8988T (cell line): Measurements from ENCODE around the gene PDE3B.
"Not testable (repeated sequence)": the region's sequence is repeated elsewhere in the genome, so short reads cannot be mapped to it uniquely, and the experiment has no call there.

Experiments
- DNase-seq: peaks from one replicate; pipeline ENCODE4 v3.0.0; 2011

Gene PDE3B

DNA sequence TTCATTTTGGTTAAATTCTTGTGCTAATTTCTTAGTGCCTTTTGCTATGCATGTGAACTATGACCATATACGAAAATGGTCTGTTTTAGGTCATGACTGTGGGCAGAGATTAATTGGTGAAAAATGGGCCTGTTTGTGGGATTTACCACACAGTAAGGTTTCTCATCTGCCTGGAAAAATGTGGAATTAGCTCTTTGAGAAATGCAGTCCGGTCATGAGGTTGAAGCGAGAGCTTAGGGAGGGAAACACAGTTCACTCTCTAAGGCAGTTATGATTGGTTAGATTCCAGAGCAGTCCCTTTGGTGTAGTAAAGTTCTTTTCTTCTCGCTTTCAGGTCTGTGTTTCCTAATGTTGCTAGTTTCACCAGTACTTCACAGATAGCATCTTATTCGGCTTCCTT is 1.2 kb upstream of the PDE3B start:
- DNase-seq = no peak

DNA sequence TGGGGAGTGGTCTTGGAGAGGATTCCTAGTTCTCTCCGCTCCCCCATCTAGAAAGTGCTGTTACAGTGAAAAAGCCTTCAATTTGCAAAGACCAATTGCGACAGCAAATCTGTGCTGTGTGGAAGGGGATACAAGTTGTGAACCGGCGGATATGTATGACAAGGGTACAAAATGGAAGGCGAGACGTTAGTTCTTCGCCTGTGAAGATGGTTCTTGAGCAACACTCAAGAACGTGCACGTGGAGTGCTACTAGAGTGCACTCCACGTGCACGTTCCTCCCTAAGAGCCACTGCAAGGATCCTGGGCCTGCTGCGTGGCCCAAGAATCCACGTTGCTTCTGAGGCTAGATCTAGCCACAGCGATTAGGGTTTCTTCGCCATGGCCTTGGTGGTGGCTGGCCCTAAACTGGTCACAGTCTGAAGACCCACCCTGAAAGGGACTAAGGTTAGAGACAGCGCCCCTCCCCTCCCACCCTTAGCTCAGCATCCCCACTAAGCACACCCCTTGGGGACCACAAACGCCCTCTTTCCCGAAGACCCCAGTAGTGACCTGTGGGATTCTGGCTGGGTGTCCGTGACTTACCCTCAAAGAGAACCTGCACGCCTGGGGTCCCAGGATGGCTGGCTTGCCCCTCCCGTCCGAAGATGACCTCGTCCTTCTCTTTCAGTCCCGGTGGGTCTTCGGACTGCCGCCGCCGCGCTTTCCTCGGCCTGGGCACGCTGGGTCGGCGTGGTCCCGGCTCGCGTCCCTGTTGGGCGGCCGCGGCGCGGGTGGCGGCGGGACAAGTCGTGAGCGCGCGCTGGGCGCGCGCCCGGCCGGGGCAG is 519 bp upstream of the PDE3B start:
- no peak for DNase-seq

DNA sequence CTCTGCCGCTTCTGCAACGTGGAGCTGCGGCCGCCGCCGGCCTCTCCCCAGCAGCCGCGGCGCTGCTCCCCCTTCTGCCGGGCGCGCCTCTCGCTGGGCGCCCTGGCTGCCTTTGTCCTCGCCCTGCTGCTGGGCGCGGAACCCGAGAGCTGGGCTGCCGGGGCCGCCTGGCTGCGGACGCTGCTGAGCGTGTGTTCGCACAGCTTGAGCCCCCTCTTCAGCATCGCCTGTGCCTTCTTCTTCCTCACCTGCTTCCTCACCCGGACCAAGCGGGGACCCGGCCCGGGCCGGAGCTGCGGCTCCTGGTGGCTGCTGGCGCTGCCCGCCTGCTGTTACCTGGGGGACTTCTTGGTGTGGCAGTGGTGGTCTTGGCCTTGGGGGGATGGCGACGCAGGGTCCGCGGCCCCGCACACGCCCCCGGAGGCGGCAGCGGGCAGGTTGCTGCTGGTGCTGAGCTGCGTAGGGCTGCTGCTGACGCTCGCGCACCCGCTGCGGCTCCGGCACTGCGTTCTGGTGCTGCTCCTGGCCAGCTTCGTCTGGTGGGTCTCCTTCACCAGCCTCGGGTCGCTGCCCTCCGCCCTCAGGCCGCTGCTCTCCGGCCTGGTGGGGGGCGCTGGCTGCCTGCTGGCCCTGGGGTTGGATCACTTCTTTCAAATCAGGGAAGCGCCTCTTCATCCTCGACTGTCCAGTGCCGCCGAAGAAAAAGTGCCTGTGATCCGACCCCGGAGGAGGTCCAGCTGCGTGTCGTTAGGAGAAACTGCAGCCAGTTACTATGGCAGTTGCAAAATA is 816 bp downstream of the PDE3B start:
- DNase-seq = no peak

DNA sequence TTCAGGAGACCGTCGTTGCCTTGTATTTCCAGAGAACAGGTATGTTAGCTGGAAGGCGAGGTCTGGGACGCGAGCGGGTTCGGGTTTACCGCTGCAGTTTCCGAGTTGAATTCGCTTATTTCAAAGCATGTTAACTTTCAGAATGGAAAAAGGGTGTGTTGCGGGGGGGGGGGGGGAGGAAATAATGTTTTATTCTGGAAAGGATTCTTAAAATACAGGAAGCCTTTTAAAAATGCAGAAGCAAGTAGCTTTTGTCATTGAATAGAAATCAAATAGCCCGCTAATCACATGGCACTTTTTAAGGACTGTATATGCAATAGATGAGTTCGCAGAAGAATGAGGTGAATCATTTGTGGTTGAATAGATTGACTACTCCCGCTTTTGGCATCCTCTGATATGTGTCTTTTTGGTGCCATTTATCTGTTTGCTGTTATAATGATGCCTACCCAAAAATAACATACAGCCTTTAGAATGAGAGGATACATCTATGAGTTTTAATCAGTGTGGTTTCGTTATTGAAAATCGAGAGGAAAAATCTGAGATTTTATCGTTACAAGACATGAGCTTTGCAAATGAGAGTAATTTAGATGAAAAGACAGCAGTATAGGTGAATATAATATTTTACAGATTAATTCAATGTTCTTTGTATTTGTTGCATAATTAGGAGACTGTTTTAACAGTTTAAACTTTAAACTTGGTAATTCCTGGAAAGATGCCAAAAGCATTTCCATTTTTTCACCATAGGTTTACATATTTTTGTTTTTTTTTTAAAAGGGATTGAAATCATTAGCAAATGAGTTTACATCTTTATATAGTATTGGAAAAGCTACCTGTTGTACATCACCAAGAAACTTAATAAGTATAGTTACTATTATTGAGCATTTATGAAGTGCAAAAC is 1.7 kb downstream of the PDE3B start:
- DNase-seq = no peak

DNA sequence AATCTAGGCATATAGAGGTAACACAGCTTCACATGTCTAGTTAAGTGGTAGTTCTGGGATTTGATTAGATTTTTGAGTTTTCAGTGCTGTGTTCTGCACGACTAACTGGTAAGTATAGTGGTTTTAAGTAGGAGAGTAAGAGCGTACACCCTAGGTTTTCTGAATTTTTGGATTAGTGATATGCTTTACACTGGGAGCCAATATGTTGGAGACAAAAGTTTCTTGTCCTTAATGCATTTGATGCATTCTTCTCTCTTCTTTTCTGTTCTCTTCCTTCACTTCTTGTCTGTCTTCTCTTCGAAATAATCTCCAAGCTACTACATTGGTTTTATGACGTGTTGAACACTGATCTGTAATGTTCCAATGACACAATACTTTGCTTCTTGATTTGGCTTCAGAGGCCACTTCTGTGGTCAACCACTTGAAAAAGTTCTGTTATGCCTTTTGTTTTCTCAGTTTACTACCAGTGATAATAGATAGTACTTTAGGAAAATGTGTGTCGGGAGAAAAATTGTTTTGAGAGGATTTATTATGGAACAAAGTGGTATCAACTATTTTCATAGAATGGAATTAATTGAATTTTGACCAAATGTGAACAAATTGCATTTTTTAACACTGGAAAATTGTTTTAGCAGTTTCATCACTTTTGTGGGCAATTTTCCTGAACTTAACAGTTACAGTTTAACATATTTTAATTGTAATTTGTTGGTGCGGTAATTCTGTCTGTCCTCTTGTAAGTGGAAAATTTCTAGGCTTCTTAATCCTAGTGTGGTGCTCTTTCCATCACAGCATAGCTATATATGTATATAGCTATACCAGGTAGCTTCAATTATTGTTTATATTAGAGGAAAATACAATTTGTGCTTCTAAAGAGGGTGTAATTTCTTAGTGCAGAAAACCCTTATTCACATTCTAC is 2.6 kb downstream of the PDE3B start:
- DNase-seq = no peak

DNA sequence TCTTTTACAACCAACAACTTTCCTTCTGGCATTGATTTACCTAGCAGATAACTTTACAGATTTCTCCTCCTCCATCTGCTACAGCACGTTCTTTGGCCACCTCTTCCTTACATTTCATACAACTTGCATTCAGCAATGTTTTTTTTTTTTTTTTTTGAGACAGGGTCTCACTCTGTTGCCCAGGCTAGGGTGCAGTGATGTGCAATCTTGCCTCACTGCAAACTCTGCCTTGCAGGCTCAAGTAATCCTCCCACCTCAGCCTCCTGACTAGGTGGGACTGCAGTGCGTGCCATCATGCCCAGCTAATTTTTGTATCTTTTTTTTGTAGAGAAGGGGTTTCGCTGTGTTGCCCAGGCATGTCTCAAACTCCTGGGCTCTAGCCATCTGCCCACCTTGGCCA is 6.5 kb downstream of the PDE3B start:
- no peak for DNase-seq

DNA sequence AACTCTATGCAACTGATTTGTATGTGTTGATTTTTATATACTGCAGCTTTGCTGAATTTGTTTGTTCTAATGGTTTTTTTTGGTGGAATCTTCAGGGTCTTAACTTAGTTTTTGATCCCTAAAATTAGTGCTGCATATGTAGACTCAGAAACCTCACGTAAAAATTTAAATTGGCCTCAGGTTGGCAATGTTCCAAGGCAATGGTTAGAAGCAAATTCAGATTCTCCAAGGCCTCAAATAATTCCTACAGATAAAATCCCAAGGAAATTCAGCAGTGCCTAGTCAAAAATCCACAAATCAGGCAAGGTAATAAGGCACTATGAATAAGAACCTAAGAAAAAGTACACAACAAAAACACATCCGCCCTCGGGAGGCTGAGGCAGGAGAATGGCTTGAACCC is 9.5 kb downstream of the PDE3B start:
- DNase-seq = no peak

DNA sequence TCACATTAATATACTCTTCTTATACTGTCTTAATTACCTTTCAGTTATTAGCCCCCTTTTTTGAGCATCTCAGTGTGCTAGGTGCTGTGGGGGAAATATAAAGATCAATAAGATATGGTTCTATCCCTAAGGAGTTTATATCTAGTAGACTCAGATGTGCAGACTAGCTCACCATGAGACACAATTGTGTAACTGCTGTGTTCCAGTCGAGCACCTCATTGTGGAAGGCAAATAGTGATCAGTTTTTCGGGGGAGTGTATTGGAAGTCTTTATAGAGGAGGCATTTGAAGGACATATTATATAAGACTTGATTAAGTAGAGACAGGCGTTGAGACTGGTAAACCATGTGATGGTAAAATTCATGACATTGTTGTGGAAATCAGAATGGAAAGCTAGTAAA is 11.8 kb downstream of the PDE3B start:
- DNase-seq = no peak

DNA sequence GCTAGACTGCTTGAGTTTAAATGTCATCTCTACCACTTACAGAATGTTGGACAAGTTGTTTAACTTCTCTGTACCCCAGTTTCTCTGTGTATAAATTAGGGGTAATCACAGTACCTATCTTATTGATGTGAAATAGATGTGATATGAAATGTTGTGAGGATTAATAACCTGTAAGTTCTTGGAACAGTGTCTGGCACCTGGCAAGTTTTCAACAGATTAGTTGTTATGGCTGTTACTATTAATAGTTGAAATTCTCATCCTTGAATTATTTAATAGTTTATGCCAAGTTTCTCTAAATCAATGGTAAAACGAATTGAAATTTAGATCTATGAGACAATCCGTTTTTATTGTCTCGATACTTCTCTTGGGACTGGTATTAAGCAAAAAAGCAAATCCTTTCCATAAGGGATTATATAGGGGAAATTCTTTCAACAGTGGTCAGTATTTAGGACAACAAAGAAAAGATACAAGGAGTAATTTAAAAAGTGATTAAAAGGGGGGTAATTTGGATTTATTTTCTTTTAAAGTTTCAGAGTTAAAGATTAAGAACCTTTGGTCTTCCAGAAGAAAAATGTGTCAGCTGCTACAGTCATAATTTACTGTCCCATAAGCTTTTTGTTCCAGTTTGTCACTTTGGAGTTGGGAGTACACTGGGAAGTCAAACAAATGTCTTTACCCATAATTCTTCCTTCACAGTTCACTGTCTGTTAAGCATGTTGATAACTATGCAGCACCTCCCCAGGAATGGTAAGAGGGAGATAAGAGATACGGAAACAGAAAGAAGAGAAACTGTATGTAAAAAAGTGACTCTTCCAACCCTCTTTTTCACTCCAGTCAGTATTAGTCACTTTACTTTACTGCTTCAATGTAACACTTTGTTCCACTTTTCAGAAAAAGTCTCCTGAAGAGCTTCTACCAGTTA is 13.2 kb downstream of the PDE3B start:
- no peak for DNase-seq

DNA sequence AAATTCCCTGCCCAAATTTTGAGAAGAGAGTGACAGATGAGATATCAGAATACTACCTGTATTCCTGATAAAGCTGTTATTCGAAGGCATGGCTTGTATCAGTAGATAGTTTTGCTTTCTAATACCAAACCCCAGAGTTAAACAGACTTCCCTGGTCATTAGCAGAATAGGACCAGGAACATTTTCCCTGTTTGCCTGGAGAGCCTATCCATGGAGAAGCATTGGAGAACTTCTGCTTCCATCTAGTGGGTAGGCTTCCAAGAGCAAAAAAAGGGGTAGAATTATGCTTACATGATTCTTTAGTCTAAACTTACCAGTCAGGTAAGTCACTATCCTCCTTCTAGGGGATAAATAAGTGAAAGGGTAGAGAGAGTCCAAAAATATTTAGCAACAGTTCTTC is 14.2 kb downstream of the PDE3B start:
- no peak for DNase-seq

DNA sequence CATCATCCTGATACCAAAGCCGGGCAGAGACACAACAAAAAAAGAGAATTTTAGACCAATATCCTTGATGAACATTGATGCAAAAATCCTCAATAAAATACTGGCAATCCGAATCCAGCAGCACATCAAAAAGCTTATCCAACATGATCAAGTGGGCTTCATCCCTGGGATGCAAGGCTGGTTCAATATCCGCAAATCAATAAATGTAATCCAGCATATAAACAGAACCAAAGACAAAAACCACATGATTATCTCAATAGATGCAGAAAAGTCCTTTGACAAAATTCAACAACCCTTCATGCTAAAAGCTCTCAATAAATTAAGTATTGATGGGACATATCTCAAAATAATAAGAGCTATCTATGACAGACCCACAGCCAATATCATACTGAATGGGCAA is 21.3 kb downstream of the PDE3B start:
- DNase-seq = not testable (repeated sequence)

DNA sequence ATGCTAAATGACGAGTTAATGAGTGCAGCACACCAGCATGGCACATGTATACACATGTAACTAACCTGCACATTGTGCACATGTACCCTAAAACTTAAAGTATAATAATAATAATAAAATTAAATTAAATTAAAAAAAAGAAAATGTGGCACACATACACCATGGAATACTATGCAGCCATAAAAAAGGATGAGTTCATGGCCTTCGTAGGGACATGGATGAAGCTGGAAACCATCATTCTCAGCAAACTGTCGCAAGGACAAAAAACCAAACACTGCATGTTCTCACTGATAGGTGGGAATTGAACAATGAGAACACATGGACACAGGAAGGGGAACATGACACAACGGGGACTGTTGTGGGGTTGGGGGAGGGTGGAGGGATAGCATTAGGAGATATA is 23.7 kb downstream of the PDE3B start:
- DNase-seq = not testable (repeated sequence)

DNA sequence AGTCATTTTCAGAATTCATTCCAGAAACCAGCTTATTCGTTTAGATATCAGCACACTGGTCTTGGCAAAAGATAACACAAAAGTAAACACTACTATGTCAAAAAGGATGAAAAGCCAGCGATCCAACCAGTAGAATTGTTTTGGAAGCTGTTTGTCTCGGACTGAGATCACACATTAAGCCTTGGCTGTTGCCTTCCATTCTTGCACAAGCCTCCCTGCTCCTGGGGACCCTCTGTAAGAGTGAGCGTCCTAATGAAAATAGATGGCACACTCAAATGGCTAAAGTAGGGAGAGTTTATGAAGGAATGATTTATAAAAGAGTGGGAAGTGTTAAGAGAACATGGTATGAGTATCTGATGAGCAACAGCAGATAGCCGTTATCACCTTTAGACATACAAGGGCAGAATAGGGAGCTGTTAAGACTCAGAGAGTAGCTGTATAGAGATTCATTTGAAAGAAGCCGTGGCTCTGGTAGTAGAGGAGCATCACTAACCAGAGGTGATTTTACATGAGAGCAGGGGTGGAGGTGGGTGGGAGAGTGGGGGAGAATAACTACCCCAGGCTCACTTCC is 25.2 kb downstream of the PDE3B start:
- no peak for DNase-seq

DNA sequence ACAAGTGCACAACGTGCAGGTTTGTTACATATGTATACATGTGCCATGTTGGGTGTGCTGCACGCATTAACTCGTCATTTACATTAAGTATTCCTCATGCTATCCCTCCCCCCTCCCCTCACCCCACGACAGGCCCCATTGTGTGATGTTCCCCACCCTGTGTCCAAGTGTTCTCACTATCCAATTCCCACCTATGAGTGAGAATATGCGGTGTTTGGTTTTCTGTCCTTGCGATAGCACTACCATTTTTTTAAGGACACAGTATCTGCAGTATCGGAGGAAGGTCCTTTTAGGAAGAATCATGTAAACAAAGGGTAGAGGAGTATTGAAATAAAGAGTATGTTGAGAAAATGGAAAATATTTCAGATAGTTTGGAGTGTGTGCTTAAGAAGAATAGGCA is 25.9 kb downstream of the PDE3B start:
- DNase-seq = no peak

DNA sequence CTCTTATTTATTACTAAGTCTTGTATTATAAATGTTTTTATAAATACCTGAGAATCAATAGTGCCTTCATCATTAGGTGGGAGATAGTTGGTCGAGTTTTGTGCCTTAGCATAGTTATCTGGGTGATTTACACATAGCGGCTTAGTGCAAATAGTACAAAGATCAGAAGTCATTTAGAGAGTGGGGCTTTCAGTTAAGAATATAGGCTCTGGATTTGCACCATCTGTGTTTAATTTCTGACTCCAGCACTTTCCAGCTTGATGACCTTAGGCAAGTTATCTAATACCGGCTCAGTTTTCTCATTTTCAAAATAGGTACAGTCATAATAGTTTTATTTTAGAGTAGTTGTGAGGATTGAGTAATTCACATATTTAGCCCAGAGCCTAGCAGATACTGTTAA is 26.4 kb downstream of the PDE3B start:
- no peak for DNase-seq

DNA sequence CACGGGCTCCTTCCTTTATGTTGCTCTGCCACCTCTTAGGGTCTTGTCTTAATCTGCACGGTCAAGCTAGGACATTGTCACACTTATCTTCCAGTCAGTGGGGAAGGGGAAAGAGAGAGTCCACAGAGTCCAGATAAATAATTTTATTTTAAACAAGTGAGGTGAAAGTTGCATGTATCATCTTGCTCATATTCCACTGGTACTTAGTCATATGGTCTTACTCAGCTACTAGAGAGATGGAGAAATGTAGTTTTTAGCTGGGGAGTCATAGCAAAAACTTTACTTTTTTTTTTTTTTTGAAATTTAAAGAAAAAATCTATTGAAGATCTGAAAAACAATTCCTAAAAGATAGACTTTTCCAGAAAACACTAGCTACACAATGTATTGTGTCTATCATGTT is 29.0 kb downstream of the PDE3B start:
- DNase-seq = no peak

DNA sequence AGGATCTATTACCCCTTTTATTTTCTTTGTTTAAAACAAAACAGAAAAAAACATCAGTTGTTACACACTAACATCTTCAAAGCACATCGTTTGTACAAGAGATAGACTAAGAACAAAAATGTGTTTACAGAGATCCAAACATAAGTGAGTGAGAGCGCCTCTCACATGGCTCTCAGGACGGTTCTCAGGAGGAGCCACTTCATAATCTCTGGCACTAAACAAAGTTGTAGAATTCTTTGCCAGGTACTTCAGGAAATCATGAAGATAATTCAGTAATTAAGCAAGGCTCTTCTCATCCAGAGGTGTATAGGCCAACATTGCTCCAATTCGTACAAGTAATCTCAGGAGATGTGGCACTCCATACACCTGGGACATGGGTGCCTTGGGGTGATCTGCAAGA is 29.8 kb downstream of the PDE3B start:
- no peak for DNase-seq

DNA sequence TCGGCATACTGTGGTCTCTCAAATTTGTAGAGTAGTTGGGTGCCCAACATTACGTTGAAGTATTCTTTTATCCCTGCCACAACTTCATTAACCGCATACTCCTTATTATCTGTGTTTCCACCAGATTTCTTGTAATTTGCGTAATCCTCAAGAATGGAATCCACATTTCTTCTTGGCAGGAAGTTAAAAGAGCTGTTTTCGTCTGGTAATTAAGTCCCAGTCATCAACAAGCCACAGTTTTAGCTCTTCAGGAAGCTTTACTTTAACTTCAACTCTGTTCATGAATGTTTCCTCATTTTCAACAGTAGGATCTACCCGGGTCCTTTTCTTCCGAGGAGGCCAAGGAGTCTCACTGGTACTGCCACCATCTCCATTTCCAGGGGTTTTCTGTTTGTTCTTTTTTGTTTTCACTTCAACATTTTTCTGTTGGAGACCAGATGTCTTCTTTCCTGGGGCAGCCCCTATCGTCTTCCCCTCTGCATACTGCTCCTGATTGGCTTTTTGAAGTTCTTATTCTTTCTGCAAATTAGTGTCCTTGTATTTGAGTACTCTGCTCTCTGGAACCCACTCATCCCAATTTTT is 30.3 kb downstream of the PDE3B start:
- DNase-seq = no peak

DNA sequence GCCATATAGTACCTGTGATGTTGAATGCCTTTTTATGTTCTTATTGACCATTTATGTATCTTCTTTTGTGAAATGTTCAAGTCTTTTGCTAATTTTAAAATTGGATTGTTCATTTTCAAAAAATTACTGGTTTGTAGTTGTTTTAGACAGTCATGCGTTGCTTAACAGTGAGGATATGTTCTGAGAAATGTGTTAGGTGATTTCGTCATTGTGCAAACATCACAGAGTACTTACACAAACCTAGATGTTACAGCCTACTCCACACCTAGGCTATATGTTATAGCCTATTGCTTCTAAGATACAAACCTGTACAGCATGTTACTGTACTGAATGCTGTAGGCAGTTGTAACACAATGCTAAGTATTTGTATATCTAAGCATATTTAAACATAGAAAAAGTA is 32.5 kb downstream of the PDE3B start:
- DNase-seq = no peak

DNA sequence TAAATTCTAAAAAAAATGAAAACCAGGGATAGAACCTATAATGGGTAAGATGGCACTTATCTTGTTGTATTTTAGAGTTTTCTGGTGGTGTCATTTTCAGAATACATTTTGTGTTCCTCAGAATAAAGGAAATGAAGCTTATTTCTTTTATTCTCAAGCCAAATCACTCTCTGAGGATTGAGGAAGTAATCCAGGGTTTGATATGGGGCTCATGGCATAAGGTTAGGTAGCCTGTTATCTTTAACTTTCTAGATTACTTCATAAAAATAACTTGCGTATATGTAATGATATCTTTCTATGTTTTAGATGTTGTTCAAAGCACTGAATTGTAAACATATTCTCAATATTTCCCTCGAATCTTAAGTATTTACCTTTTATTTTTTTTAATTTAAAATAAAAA is 33.5 kb downstream of the PDE3B start:
- no peak for DNase-seq
